GM18861 (cell line): ENCODE data around the gene DACH1.

Experiments used
- ATAC-seq: cut with Tn5 transposase; IDR thresholded peaks from one replicate; pipeline ENCODE4 v1.9.1; 2021; ENCODE audit not compliant: unreplicated experiment

The DACH1 gene

GRCh38 chr13:71714802-71715375 is 152.1 kb downstream of the DACH1 start:
- no peak for ATAC-seq

GRCh38 chr13:71712988-71713653 is 153.9 kb downstream of the DACH1 start:
- no peak for ATAC-seq

- ATAC-seq, result no peak
Measured at GRCh38 chr13:71704656-71705055, 162.3 kb downstream of the DACH1 start.

- no peak for ATAC-seq
Measured at GRCh38 chr13:71703138-71703537, 163.9 kb downstream of the DACH1 start.

- ATAC-seq, result no peak
Measured at GRCh38 chr13:71702253-71702652, 164.8 kb downstream of the DACH1 start.

GRCh38 chr13:71701741-71702140 is 165.3 kb downstream of the DACH1 start:
- ATAC-seq, result no peak

- no peak for ATAC-seq
Measured at GRCh38 chr13:71699342-71699741, 167.7 kb downstream of the DACH1 start.

GRCh38 chr13:71695662-71696061 is 171.3 kb downstream of the DACH1 start:
- no peak for ATAC-seq

- ATAC-seq, result no peak
Measured at GRCh38 chr13:71685072-71685471, 181.9 kb downstream of the DACH1 start.

GRCh38 chr13:71681901-71682613 is 184.9 kb downstream of the DACH1 start:
- no peak for ATAC-seq

GRCh38 chr13:71677124-71677523 is 189.9 kb downstream of the DACH1 start:
- no peak for ATAC-seq

GRCh38 chr13:71672512-71672911 is 194.5 kb downstream of the DACH1 start:
- no peak for ATAC-seq

GRCh38 chr13:71663431-71663830 is 203.6 kb downstream of the DACH1 start:
- ATAC-seq, result no peak

- ATAC-seq, result no peak
Measured at GRCh38 chr13:71661921-71662320, 205.1 kb downstream of the DACH1 start.

GRCh38 chr13:71659404-71659803 is 207.6 kb downstream of the DACH1 start:
- ATAC-seq, result no peak

GRCh38 chr13:71645467-71645866 is 221.5 kb downstream of the DACH1 start:
- no peak for ATAC-seq

- no peak for ATAC-seq
Measured at GRCh38 chr13:71644579-71644978, 222.4 kb downstream of the DACH1 start.

- ATAC-seq, result no peak
Measured at GRCh38 chr13:71643448-71643860, 223.6 kb downstream of the DACH1 start.

GRCh38 chr13:71638751-71639150 is 228.3 kb downstream of the DACH1 start:
- ATAC-seq, result no peak

- ATAC-seq, result no peak
Measured at GRCh38 chr13:71634602-71635443, 232.2 kb downstream of the DACH1 start.

GRCh38 chr13:71634182-71634581 is 232.8 kb downstream of the DACH1 start:
- ATAC-seq, result no peak
